RWPE2 (cell line): ENCODE results near the gene UPF3A.
"Not testable (repeated sequence)": the region's sequence is repeated elsewhere in the genome, so short reads cannot be mapped to it uniquely, and the experiment has no call there.

Experiments used
- ATAC-seq: fragments of 200-7000 bp; cut with Tn5 transposase; 3 replicates; pipeline ENCODE4 v1.9.1; 2021; ENCODE audit warnings: low read depth
- DNase-seq: peaks from one replicate; pipeline ENCODE4 v3.0.0-alpha.2; 2020; ENCODE audit warnings: low spot score
- H3K27ac ChIP-seq: fragments of 450-650 bp; 2 replicates; pipeline ENCODE4 v1.5.1; 2017; ENCODE audit warnings: mild to moderate bottlenecking; ENCODE audit not compliant: poor library complexity, severe bottlenecking
- H3K27me3 ChIP-seq: fragments of 250-450 bp; sonication (Bioruptor Pico); 2 replicates; pipeline ENCODE4 v1.5.1; 2021; ENCODE audit warnings: mild to moderate bottlenecking, moderate library complexity; ENCODE audit not compliant: insufficient read depth, poor library complexity, severe bottlenecking
- H3K36me3 ChIP-seq: fragments of 250-450 bp; sonication (Bioruptor Pico); 2 replicates; pipeline ENCODE4 v1.5.1; 2020; ENCODE audit warnings: low read depth, mild to moderate bottlenecking, moderate library complexity
- H3K4me1 ChIP-seq: fragments of 250-450 bp; sonication (Bioruptor Pico); 2 replicates; pipeline ENCODE4 v1.5.1; 2021; ENCODE audit warnings: mild to moderate bottlenecking, moderate library complexity; ENCODE audit not compliant: insufficient read depth, poor library complexity, severe bottlenecking
- H3K4me3 ChIP-seq: fragments of 250-450 bp; sonication (Bioruptor Pico); 2 replicates; pipeline ENCODE4 v1.5.1; 2021; ENCODE audit warnings: mild to moderate bottlenecking, moderate library complexity; ENCODE audit not compliant: severe bottlenecking
- H3K9me3 ChIP-seq: fragments of 250-450 bp; sonication (Bioruptor Pico); 2 replicates; pipeline ENCODE4 v1.5.1; 2021; ENCODE audit warnings: mild to moderate bottlenecking, moderate library complexity; ENCODE audit not compliant: severe bottlenecking
- TF ChIP-seq, protein P1 (sequence below): fragments of 450-650 bp; IDR thresholded peaks from one replicate; pipeline ENCODE4 v1.5.1; 2017; ENCODE audit warnings: mild to moderate bottlenecking, moderate library complexity; ENCODE audit not compliant: poor library complexity, severe bottlenecking

The UPF3A gene

DNA sequence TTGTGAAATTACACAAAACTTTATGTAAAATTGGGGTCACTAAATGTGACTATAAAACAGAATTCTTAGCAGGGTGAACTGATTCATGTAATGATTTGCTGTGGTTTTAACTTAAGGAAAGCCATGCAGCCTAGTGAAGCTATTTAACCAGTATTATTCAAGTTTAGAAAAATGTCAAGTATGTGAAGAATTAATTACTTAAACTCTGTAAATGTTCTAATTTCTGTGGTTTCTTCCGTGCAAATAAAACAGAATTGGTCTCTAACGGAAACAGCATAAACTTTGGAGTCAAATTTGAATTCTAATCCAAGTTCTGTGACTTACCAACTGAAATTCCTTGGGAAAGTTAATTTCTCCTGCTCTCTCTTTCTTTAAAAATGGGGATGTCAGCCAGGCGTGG is 33.4 kb upstream of the UPF3A start:
- Histone ChIP-seq H3K4me1 (no peaks in the 10 kb centered on the region), H3K36me3 (peaks cover 95% of the 10 kb centered on the region), H3K27ac (no peak overlapping the region), H3K27me3 (no peaks in the 10 kb centered on the region), H3K9me3 (no peaks in the 10 kb centered on the region), H3K4me3 (no peak overlapping the region)
- TF ChIP-seq, protein P1, sequence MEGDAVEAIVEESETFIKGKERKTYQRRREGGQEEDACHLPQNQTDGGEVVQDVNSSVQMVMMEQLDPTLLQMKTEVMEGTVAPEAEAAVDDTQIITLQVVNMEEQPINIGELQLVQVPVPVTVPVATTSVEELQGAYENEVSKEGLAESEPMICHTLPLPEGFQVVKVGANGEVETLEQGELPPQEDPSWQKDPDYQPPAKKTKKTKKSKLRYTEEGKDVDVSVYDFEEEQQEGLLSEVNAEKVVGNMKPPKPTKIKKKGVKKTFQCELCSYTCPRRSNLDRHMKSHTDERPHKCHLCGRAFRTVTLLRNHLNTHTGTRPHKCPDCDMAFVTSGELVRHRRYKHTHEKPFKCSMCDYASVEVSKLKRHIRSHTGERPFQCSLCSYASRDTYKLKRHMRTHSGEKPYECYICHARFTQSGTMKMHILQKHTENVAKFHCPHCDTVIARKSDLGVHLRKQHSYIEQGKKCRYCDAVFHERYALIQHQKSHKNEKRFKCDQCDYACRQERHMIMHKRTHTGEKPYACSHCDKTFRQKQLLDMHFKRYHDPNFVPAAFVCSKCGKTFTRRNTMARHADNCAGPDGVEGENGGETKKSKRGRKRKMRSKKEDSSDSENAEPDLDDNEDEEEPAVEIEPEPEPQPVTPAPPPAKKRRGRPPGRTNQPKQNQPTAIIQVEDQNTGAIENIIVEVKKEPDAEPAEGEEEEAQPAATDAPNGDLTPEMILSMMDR = no peak
- ATAC-seq = no peak
- no peak for DNase-seq

DNA sequence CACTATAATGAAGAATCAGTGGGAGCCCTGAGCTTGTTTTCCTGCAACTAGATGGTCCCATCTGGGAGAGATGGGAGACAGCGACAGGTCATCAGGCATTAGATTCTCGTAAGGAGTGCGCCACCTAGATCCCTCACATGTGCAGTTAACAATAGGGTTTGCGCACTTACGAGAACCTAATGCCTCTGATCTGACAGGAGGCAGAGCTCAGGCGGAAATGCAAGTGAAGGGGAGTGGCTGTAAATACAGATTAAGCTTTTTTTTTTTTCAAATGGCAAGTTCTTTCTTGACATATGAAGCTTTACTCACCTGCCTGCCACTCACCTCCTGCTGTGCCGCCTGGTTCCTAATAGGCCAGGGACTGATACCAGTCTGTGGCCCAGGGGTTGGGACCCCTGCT is 32.3 kb upstream of the UPF3A start:
- TF ChIP-seq, protein P1 = no peak
- Histone ChIP-seq H3K36me3 (peaks cover 95% of the 10 kb centered on the region), H3K27ac (no peak overlapping the region), H3K4me3 (no peak overlapping the region), H3K4me1 (no peaks in the 10 kb centered on the region), H3K27me3 (no peaks in the 10 kb centered on the region), H3K9me3 (no peaks in the 10 kb centered on the region)
- ATAC-seq = no peak
- DNase-seq = no peak

GRCh38 chr13:114251639-114252440 is 29.6 kb upstream of the UPF3A start:
- not testable (repeated sequence) for H3K9me3 ChIP-seq, H3K4me1 ChIP-seq, H3K27ac ChIP-seq, H3K27me3 ChIP-seq, DNase-seq, H3K4me3 ChIP-seq, ATAC-seq
- H3K36me3 ChIP-seq = peaks cover 94% of the 10 kb centered on the region

DNA sequence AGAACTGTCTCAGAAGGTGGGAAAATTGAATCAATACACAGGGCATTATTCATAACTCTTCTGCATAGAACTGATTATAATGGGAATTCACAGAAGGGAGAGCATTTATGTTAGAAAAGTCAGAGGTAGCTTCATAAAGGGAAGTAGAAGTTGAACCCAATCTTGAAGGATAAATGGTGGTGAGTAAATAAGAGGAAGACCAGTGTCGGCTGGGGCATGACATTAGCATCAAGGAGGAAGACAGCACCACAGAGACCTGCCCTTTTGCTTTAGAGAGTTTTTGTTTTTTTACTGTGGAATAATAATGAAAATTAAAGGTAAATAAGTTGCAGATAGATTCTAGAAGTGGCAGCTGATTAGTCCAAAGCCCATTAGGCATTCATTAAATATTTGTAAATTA is 24.9 kb upstream of the UPF3A start:
- H3K36me3 ChIP-seq = peaks cover 92% of the 10 kb centered on the region
- ATAC-seq (no peak), DNase-seq (no peak)
- H3K4me1 ChIP-seq = no peaks in the 10 kb centered on the region
- no peak overlapping the region for H3K4me3 ChIP-seq
- no peaks in the 10 kb centered on the region for H3K27me3 ChIP-seq
- no peaks in the 10 kb centered on the region for H3K9me3 ChIP-seq
- no peak overlapping the region for H3K27ac ChIP-seq
- TF ChIP-seq, protein P1 = no peak

DNA sequence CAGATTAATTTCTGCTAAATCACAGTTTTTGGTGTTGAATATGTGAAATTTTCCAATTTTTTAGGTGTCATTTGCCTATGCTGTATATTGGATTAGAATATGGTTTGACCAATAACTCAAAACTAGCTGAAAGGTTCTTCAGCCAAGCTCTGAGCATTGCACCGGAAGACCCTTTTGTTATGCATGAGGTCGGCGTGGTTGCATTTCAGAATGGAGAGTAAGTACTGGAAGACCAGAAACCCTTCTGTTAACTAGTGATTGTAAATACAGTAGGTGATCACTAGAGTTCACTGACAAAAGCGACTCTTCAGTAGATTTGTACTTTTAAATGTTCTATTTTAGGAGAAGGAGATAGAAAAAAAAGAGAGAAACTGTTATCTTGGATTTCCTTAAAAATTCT is 24.4 kb upstream of the UPF3A start:
- DNase-seq = no peak
- Histone ChIP-seq H3K4me1 (no peaks in the 10 kb centered on the region), H3K4me3 (no peak overlapping the region), H3K9me3 (no peaks in the 10 kb centered on the region), H3K27ac (no peak overlapping the region), H3K36me3 (peaks cover 96% of the 10 kb centered on the region), H3K27me3 (no peaks in the 10 kb centered on the region)
- ATAC-seq = no peak
- TF ChIP-seq, protein P1 = no peak
